ENCODE measurements around the gene ZCCHC10. TPM values are rescaled to one million over a fixed set of nuclear protein-coding genes. Genes with fewer than 3 reads are reported as not detected.
"Not testable (repeated sequence)": the region's sequence is repeated elsewhere in the genome, so short reads cannot be mapped to it uniquely, and the experiment has no call there.

Gene ZCCHC10
- total and polyA plus RNA-seq, 4 donors = 16.9 to 25.4 (median 20.6) TPM

GRCh38 chr5:133029416-133029815 lies 3.1 kb upstream of the ZCCHC10 start:
- Histone ChIP-seq H3K27ac (ENCODE audit: low read depth, low read length) (no peak overlapping the region), H3K9me3 (ENCODE audit: control insufficient read depth, insufficient read depth, low read length) (no peaks in the 10 kb centered on the region), H3K27me3 (ENCODE audit: control insufficient read depth, insufficient read depth, low read length) (no peaks in the 10 kb centered on the region), H3K4me1 (ENCODE audit: control insufficient read depth, insufficient read depth, low read length) (peaks cover 5% of the 10 kb centered on the region), H3K36me3 (ENCODE audit: control insufficient read depth, insufficient read depth, low read length) (no peaks in the 10 kb centered on the region), H3K4me3 (ENCODE audit: low read depth, low read length) (no peak overlapping the region)
- DNase-seq (ENCODE audit: low read depth in 4 of 6, low spot score in 6 of 6) = no peak
- WGBS (ENCODE audit: insufficient coverage) = no CpG with 5 or more reads among the region's 1 CpG

GRCh38 chr5:133026664-133027153 lies 360 bp upstream of the ZCCHC10 start:
- Histone ChIP-seq H3K9me3 (ENCODE audit: control insufficient read depth, insufficient read depth, low read length) (no peaks in the 10 kb centered on the region), H3K36me3 (ENCODE audit: control insufficient read depth, insufficient read depth, low read length) (peaks cover 5% of the 10 kb centered on the region), H3K4me1 (ENCODE audit: control insufficient read depth, insufficient read depth, low read length) (peaks cover 5% of the 10 kb centered on the region), H3K27ac (ENCODE audit: low read depth, low read length) (peak overlapping the region; percentile 80), H3K27me3 (ENCODE audit: control insufficient read depth, insufficient read depth, low read length) (no peaks in the 10 kb centered on the region), H3K4me3 (ENCODE audit: low read depth, low read length) (peak overlapping the region; percentile 94)
- no peak for DNase-seq (ENCODE audit: low read depth in 4 of 6, low spot score in 6 of 6)
- WGBS (ENCODE audit: insufficient coverage) = 0% methylated on average over 8 of the region's 15 CpGs

GRCh38 chr5:133019471-133019870 lies 6.9 kb downstream of the ZCCHC10 start:
- not testable (repeated sequence) for H3K4me3 ChIP-seq (ENCODE audit: low read depth, low read length)
- 100% methylated on average over 4 of the region's 7 CpGs for WGBS (ENCODE audit: insufficient coverage)

GRCh38 chr5:133017964-133018363 lies 8.4 kb downstream of the ZCCHC10 start:
- 100% methylated on average over 1 of the region's 4 CpGs for WGBS (ENCODE audit: insufficient coverage)
- no peaks in the 10 kb centered on the region for H3K4me1 ChIP-seq (ENCODE audit: control insufficient read depth, insufficient read depth, low read length)

More at GRCh38 chr5:133019471-133019870, 6.9 kb downstream of the ZCCHC10 start:
- H3K27ac ChIP-seq (ENCODE audit: low read depth, low read length); DNase-seq (ENCODE audit: low read depth in 4 of 6, low spot score in 6 of 6); H3K27me3 ChIP-seq (ENCODE audit: control insufficient read depth, insufficient read depth, low read length); H3K4me1 ChIP-seq (ENCODE audit: control insufficient read depth, insufficient read depth, low read length); H3K9me3 ChIP-seq (ENCODE audit: control insufficient read depth, insufficient read depth, low read length): not testable (repeated sequence)
- H3K36me3 ChIP-seq (ENCODE audit: control insufficient read depth, insufficient read depth, low read length) = peaks cover 21% of the 10 kb centered on the region

GRCh38 chr5:133015466-133015865 lies 10.9 kb downstream of the ZCCHC10 start:
- Histone ChIP-seq H3K4me1 (ENCODE audit: control insufficient read depth, insufficient read depth, low read length) (no peaks in the 10 kb centered on the region), H3K27ac (ENCODE audit: low read depth, low read length) (no peak overlapping the region), H3K9me3 (ENCODE audit: control insufficient read depth, insufficient read depth, low read length) (peaks cover 2% of the 10 kb centered on the region), H3K36me3 (ENCODE audit: control insufficient read depth, insufficient read depth, low read length) (peaks cover 17% of the 10 kb centered on the region), H3K27me3 (ENCODE audit: control insufficient read depth, insufficient read depth, low read length) (no peaks in the 10 kb centered on the region), H3K4me3 (ENCODE audit: low read depth, low read length) (no peak overlapping the region)
- no CpG with 5 or more reads among the region's 1 CpG for WGBS (ENCODE audit: insufficient coverage)
- no peak for DNase-seq (ENCODE audit: low read depth in 4 of 6, low spot score in 6 of 6)

More at GRCh38 chr5:133017964-133018363, 8.4 kb downstream of the ZCCHC10 start:
- H3K9me3 ChIP-seq (ENCODE audit: control insufficient read depth, insufficient read depth, low read length) = no peaks in the 10 kb centered on the region
- H3K27me3 ChIP-seq (ENCODE audit: control insufficient read depth, insufficient read depth, low read length) = no peaks in the 10 kb centered on the region
- no peak overlapping the region for H3K4me3 ChIP-seq (ENCODE audit: low read depth, low read length)
- peaks cover 23% of the 10 kb centered on the region for H3K36me3 ChIP-seq (ENCODE audit: control insufficient read depth, insufficient read depth, low read length)
- no peak overlapping the region for H3K27ac ChIP-seq (ENCODE audit: low read depth, low read length)
- no peak for DNase-seq (ENCODE audit: low read depth in 4 of 6, low spot score in 6 of 6)

GRCh38 chr5:133008455-133008854 lies 17.9 kb downstream of the ZCCHC10 start:
- not testable (repeated sequence) for H3K27me3 ChIP-seq (ENCODE audit: control insufficient read depth, insufficient read depth, low read length); H3K9me3 ChIP-seq (ENCODE audit: control insufficient read depth, insufficient read depth, low read length); H3K27ac ChIP-seq (ENCODE audit: low read depth, low read length); DNase-seq (ENCODE audit: low read depth in 4 of 6, low spot score in 6 of 6); H3K4me1 ChIP-seq (ENCODE audit: control insufficient read depth, insufficient read depth, low read length); H3K4me3 ChIP-seq (ENCODE audit: low read depth, low read length)
- WGBS (ENCODE audit: insufficient coverage) = 92% methylated on average over 5 of the region's 6 CpGs
- peaks cover 17% of the 10 kb centered on the region for H3K36me3 ChIP-seq (ENCODE audit: control insufficient read depth, insufficient read depth, low read length)

- no peaks in the 10 kb centered on the region for H3K27me3 ChIP-seq (ENCODE audit: control insufficient read depth, insufficient read depth, low read length)
- no peak overlapping the region for H3K27ac ChIP-seq (ENCODE audit: low read depth, low read length)
- WGBS (ENCODE audit: insufficient coverage) = no CpG with 5 or more reads among the region's 1 CpG
- no peak overlapping the region for H3K4me3 ChIP-seq (ENCODE audit: low read depth, low read length)
- H3K36me3 ChIP-seq (ENCODE audit: control insufficient read depth, insufficient read depth, low read length) = peaks cover 17% of the 10 kb centered on the region
- no peak for DNase-seq (ENCODE audit: low read depth in 4 of 6, low spot score in 6 of 6)
- H3K4me1 ChIP-seq (ENCODE audit: control insufficient read depth, insufficient read depth, low read length) = no peaks in the 10 kb centered on the region
- peaks cover 2% of the 10 kb centered on the region for H3K9me3 ChIP-seq (ENCODE audit: control insufficient read depth, insufficient read depth, low read length)
Measured at GRCh38 chr5:133006653-133007052, 19.7 kb downstream of the ZCCHC10 start.

- no peak for DNase-seq (ENCODE audit: low read depth in 4 of 6, low spot score in 6 of 6)
- Histone ChIP-seq H3K36me3 (ENCODE audit: control insufficient read depth, insufficient read depth, low read length) (peaks cover 10% of the 10 kb centered on the region), H3K9me3 (ENCODE audit: control insufficient read depth, insufficient read depth, low read length) (no peaks in the 10 kb centered on the region), H3K4me1 (ENCODE audit: control insufficient read depth, insufficient read depth, low read length) (no peaks in the 10 kb centered on the region), H3K27me3 (ENCODE audit: control insufficient read depth, insufficient read depth, low read length) (no peaks in the 10 kb centered on the region), H3K27ac (ENCODE audit: low read depth, low read length) (no peak overlapping the region), H3K4me3 (ENCODE audit: low read depth, low read length) (no peak overlapping the region)
- WGBS (ENCODE audit: insufficient coverage) = no CpG with 5 or more reads among the region's 2 CpGs
Measured at GRCh38 chr5:132999246-132999645, 27.1 kb downstream of the ZCCHC10 start.

GRCh38 chr5:132998556-132998955 lies 27.8 kb downstream of the ZCCHC10 start:
- no peak overlapping the region for H3K4me3 ChIP-seq (ENCODE audit: low read depth, low read length)
- WGBS (ENCODE audit: insufficient coverage) = no CpG with 5 or more reads among the region's 2 CpGs
- H3K27me3 ChIP-seq (ENCODE audit: control insufficient read depth, insufficient read depth, low read length) = no peaks in the 10 kb centered on the region
- peaks cover 7% of the 10 kb centered on the region for H3K36me3 ChIP-seq (ENCODE audit: control insufficient read depth, insufficient read depth, low read length)
- DNase-seq (ENCODE audit: low read depth in 4 of 6, low spot score in 6 of 6) = no peak
- H3K4me1 ChIP-seq (ENCODE audit: control insufficient read depth, insufficient read depth, low read length) = no peaks in the 10 kb centered on the region
- no peak overlapping the region for H3K27ac ChIP-seq (ENCODE audit: low read depth, low read length)
- no peaks in the 10 kb centered on the region for H3K9me3 ChIP-seq (ENCODE audit: control insufficient read depth, insufficient read depth, low read length)

- no peaks in the 10 kb centered on the region for H3K27me3 ChIP-seq (ENCODE audit: control insufficient read depth, insufficient read depth, low read length)
- H3K4me1 ChIP-seq (ENCODE audit: control insufficient read depth, insufficient read depth, low read length) = no peaks in the 10 kb centered on the region
- peaks cover 4% of the 10 kb centered on the region for H3K36me3 ChIP-seq (ENCODE audit: control insufficient read depth, insufficient read depth, low read length)
- no peaks in the 10 kb centered on the region for H3K9me3 ChIP-seq (ENCODE audit: control insufficient read depth, insufficient read depth, low read length)
- WGBS (ENCODE audit: insufficient coverage) = no CpG with 5 or more reads among the region's 1 CpG
- no peak for DNase-seq (ENCODE audit: low read depth in 4 of 6, low spot score in 6 of 6)
- H3K27ac ChIP-seq (ENCODE audit: low read depth, low read length) = no peak overlapping the region
- no peak overlapping the region for H3K4me3 ChIP-seq (ENCODE audit: low read depth, low read length)
Measured at GRCh38 chr5:132996307-132996706, 30.0 kb downstream of the ZCCHC10 start.
